Thyroid gland (tissue), 4 donors: ENCODE data around the gene RREB1.

Experiments used
- POLR2A ChIP-seq, 2 donors: fragments of 450-650 bp; IDR thresholded peaks; one replicate each; pipeline ENCODE4 v1.6.1; 2017; ENCODE audit warnings: antibody characterized with exemption in 2 of 2, mild to moderate bottlenecking in 2 of 2, moderate library complexity in 1 of 2
- TF ChIP-seq, protein P1 (sequence below), 6 experiments: fragments of 200-600 bp in 3 of 6; fragments of 450-650 bp in 3 of 6; sonication (generic) in 3 of 6; IDR thresholded peaks; one replicate each; pipeline ENCODE4 v1.5.1; 2016 to 2019; ENCODE audit warnings: antibody characterized with exemption in 6 of 6, mild to moderate bottlenecking in 2 of 6, inconsistent platforms in 1 of 6, moderate library complexity in 1 of 6

DNA sequence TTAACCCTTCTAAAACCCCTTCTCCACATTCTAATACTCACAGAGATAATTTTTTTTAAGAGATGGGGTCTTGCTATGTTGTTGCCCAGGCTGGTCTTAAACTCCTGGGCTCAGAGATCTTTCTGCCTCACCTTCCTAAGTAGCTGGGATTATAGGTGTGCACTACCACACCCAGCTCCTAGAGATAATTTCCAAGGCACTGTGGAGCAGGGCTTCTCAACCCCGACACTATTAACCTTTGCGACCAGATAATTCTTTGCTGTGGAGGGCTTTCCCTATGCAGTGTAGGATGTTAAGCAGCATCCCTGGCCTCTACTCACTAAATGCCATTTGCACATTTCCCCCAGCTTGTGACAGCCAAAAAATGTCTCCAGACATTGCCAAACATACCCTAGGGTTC lies 8.8 kb upstream of the RREB1 start:
- TF ChIP-seq POLR2A (IDR thresholded peaks at IDR 0.05): no peak
- TF ChIP-seq, protein P1, sequence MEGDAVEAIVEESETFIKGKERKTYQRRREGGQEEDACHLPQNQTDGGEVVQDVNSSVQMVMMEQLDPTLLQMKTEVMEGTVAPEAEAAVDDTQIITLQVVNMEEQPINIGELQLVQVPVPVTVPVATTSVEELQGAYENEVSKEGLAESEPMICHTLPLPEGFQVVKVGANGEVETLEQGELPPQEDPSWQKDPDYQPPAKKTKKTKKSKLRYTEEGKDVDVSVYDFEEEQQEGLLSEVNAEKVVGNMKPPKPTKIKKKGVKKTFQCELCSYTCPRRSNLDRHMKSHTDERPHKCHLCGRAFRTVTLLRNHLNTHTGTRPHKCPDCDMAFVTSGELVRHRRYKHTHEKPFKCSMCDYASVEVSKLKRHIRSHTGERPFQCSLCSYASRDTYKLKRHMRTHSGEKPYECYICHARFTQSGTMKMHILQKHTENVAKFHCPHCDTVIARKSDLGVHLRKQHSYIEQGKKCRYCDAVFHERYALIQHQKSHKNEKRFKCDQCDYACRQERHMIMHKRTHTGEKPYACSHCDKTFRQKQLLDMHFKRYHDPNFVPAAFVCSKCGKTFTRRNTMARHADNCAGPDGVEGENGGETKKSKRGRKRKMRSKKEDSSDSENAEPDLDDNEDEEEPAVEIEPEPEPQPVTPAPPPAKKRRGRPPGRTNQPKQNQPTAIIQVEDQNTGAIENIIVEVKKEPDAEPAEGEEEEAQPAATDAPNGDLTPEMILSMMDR (IDR thresholded peaks at IDR 0.05): no peak
